Measurements from ENCODE around the gene RBSN.

GRCh38 chr3:15110206-15110605 lies 11.3 kb upstream of the RBSN start:
- TF ChIP-seq CSRNP3 (CRISPR knock-in tag; IDR thresholded peaks at IDR 0.05), result no peak
- TF ChIP-seq ZFP30 (CRISPR knock-in tag; IDR thresholded peaks at IDR 0.05), result no peak
- TF ChIP-seq ZNF70 (CRISPR knock-in tag; IDR thresholded peaks at IDR 0.05), result no peak
- TF ChIP-seq RARB (CRISPR knock-in tag; IDR thresholded peaks at IDR 0.05), result no peak
- TF ChIP-seq BACH2 (CRISPR knock-in tag; IDR thresholded peaks at IDR 0.05; ENCODE audit: borderline replicate concordance), result no peak
- TF ChIP-seq ZC3H10 (CRISPR knock-in tag; IDR thresholded peaks at IDR 0.05), result no peak
- no peak for TF ChIP-seq ESRRG (CRISPR knock-in tag; IDR thresholded peaks at IDR 0.05)
- TF ChIP-seq OSR1 (CRISPR knock-in tag; IDR thresholded peaks at IDR 0.05), result no peak
- TF ChIP-seq, protein P1, sequence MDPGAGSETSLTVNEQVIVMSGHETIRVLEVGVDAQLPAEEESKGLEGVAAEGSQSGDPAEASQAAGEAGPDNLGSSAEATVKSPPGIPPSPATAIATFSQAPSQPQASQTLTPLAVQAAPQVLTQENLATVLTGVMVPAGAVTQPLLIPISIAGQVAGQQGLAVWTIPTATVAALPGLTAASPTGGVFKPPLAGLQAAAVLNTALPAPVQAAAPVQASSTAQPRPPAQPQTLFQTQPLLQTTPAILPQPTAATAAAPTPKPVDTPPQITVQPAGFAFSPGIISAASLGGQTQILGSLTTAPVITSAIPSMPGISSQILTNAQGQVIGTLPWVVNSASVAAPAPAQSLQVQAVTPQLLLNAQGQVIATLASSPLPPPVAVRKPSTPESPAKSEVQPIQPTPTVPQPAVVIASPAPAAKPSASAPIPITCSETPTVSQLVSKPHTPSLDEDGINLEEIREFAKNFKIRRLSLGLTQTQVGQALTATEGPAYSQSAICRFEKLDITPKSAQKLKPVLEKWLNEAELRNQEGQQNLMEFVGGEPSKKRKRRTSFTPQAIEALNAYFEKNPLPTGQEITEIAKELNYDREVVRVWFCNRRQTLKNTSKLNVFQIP (CRISPR knock-in tag; IDR thresholded peaks at IDR 0.05; ENCODE audit: borderline replicate concordance, low read depth), result no peak
- no peak for TF ChIP-seq ARNTL (CRISPR knock-in tag; IDR thresholded peaks at IDR 0.05; ENCODE audit: borderline replicate concordance, low read depth)
- no peak for TF ChIP-seq PPARA (CRISPR knock-in tag; IDR thresholded peaks at IDR 0.05; ENCODE audit: borderline replicate concordance)
- no peak for TF ChIP-seq GLIS3 (CRISPR knock-in tag; IDR thresholded peaks at IDR 0.05)
